Vagina (tissue), 2 donors: ENCODE data around the gene PIH1D1.

Experiments
- CTCF ChIP-seq, 3 experiments: fragments of 450-650 bp in 2 of 3; fragments of 200-600 bp in 1 of 3; sonication (generic) in 1 of 3; IDR thresholded peaks; one replicate each; pipeline ENCODE4 v1.5.1; 2017 to 2019; ENCODE audit warnings: antibody characterized with exemption in 3 of 3, mild to moderate bottlenecking in 2 of 3, moderate library complexity in 2 of 3
- POLR2A ChIP-seq, 2 donors: fragments of 450-650 bp; IDR thresholded peaks; one replicate each; pipeline ENCODE4 v1.6.1; 2017; ENCODE audit warnings: antibody characterized with exemption in 2 of 2, mild to moderate bottlenecking in 2 of 2, moderate library complexity in 2 of 2
- POLR2AphosphoS5 ChIP-seq, 2 donors: sonication (generic); formaldehyde crosslinking; IDR thresholded peaks; one replicate each; pipeline ENCODE4 v1.9.0; 2017; ENCODE audit warnings: antibody characterized with exemption in 2 of 2, mild to moderate bottlenecking in 2 of 2, low read depth in 1 of 2; ENCODE audit not compliant: insufficient read depth in 1 of 2

- TF ChIP-seq CTCF (IDR thresholded peaks at IDR 0.05) (no peak), POLR2A (IDR thresholded peaks at IDR 0.05) (no peak), POLR2AphosphoS5 (IDR thresholded peaks at IDR 0.05; ENCODE audit: insufficient read depth in 1 of 2, low read depth in 1 of 2) (no peak)
Measured at GRCh38 chr19:49415102-49415809, 36.4 kb downstream of the PIH1D1 start.
